NCI-H2107 treated with DMSO at 0.1 percent for 48 hours (cell line): ENCODE results near the gene NLE1.

ENCODE experiments used
- DNase-seq: peaks from one replicate; lab custom pipeline; 2025; ENCODE audit not compliant: unreplicated experiment; lab: John Stamatoyannopoulos, UW

Gene NLE1

GRCh38 chr17:35087731-35088355, 54.3 kb downstream of the NLE1 start:
- no peak for DNase-seq

- no peak for DNase-seq
Measured at GRCh38 chr17:35086931-35087573, 55.1 kb downstream of the NLE1 start.

GRCh38 chr17:35086164-35086563, 55.9 kb downstream of the NLE1 start:
- DNase-seq, result no peak

GRCh38 chr17:35084987-35085386, 57.1 kb downstream of the NLE1 start:
- DNase-seq, result no peak

GRCh38 chr17:35083071-35083470, 59.0 kb downstream of the NLE1 start:
- no peak for DNase-seq

GRCh38 chr17:35082073-35082657, 59.9 kb downstream of the NLE1 start:
- DNase-seq, result peak; percentile 66

GRCh38 chr17:35081638-35082037, 60.5 kb downstream of the NLE1 start:
- no peak for DNase-seq

GRCh38 chr17:35080536-35080935, 61.6 kb downstream of the NLE1 start:
- no peak for DNase-seq

- DNase-seq, result no peak
Measured at GRCh38 chr17:35079547-35080423, 62.3 kb downstream of the NLE1 start.
